GM12873 (cell line): ENCODE data around the gene ING5.

Source experiments
- CTCF ChIP-seq: IDR thresholded peaks from 2 replicates; pipeline ENCODE4 v1.5.1; 2012; ENCODE audit warnings: low read depth, mild to moderate bottlenecking, moderate library complexity, low read length, control low read depth; ENCODE audit not compliant: insufficient read depth; ENCODE audit errors: missing control alignments

Gene ING5

GRCh38 chr2:241701399-241702154 is at the start of gene ING5:
ING5 (plus strand) TSS chr2:241702039; CDS start chr2:241702066, 27 bp downstream.
- no peak for TF ChIP-seq CTCF

DNA sequence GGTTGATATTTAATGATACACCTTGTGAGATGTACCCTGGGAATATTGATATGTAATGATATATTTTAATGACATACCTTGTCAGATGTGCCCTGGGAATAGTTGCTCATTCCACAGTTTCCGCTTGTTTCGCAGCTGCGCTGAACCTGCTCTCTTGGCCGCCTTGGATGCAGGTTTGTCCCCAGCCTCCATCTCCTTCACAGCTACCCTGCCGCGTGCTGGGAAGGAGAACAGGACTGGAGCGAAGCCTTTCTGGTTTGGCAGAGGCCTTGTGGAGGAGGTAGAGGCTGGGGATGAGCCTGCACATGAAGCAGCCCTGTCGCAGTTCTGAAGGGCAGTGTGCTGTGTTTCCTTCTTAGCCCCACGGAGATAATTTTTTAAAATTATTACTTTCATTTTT is 49.7 kb upstream of the ING5 start:
- no peak for TF ChIP-seq CTCF

- no peak for TF ChIP-seq CTCF
These were observed 49.1 kb upstream of the ING5 start for GRCh38 chr2:241652722-241653121.

GRCh38 chr2:241653210-241653750 is 48.6 kb upstream of the ING5 start:
- TF ChIP-seq CTCF, result no peak

DNA sequence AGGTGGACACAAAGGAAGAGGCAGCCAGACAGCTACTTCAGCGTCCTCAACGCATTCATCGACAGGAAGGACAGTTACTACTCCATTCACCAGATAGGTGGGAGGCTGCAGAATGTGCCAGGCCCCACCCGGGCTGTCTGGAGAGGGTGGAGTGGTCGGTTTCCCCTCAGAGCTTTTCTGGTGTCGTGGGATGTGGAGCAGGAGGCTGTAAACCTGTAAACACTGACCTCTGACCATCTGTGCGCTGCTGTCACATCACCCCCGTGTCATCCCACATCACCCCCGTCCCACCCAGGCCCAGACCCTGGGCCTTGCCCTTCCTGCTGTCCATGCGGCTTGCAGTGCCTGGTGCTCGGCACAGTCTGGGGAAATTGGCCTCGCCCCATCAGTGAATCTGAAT is 47.3 kb upstream of the ING5 start:
- TF ChIP-seq CTCF, result no peak

GRCh38 chr2:241655516-241656189 is 46.2 kb upstream of the ING5 start:
- no peak for TF ChIP-seq CTCF

GRCh38 chr2:241656190-241656741 is 45.6 kb upstream of the ING5 start:
- no peak for TF ChIP-seq CTCF
